Measurements from ENCODE around the gene ACSL1. TPM values are rescaled to one million over a fixed set of nuclear protein-coding genes. Genes with fewer than 3 reads are reported as not detected.

Gene ACSL1
- total RNA-seq, 1 donor from 2014 or later, result 18.0 TPM

- peaks cover 19% of the 10 kb centered on the region for H3K27me3 Mint-ChIP-seq (ENCODE audit: low read depth)
- H3K4me1 Mint-ChIP-seq, result no peaks in the 10 kb centered on the region
- H3K4me3 Mint-ChIP-seq, result no peak overlapping the region
- H3K27ac Mint-ChIP-seq, result no peak overlapping the region
- TF ChIP-seq CTCF (IDR thresholded peaks at IDR 0.05; ENCODE audit: unreplicated experiment), result no peak
- no peaks in the 10 kb centered on the region for H3K36me3 Mint-ChIP-seq
- DNase-seq (ENCODE audit: low spot score in 2 of 2, unreplicated experiment in 2 of 2), result no peak
- no peaks in the 10 kb centered on the region for H3K9me3 Mint-ChIP-seq
Measured at GRCh38 chr4:184853436-184853835, 27.7 kb upstream of the ACSL1 start.

GRCh38 chr4:184851886-184852285 lies 26.1 kb upstream of the ACSL1 start:
- no peak overlapping the region for H3K27ac Mint-ChIP-seq
- H3K4me1 Mint-ChIP-seq, result no peaks in the 10 kb centered on the region
- H3K36me3 Mint-ChIP-seq, result no peaks in the 10 kb centered on the region
- no peak for DNase-seq (ENCODE audit: low spot score in 2 of 2, unreplicated experiment in 2 of 2)
- no peak for TF ChIP-seq CTCF (IDR thresholded peaks at IDR 0.05; ENCODE audit: unreplicated experiment)
- no peaks in the 10 kb centered on the region for H3K9me3 Mint-ChIP-seq
- peaks cover 22% of the 10 kb centered on the region for H3K27me3 Mint-ChIP-seq (ENCODE audit: low read depth)
- H3K4me3 Mint-ChIP-seq, result no peak overlapping the region

- Mint-ChIP-seq H3K27me3 (ENCODE audit: low read depth) (peaks cover 25% of the 10 kb centered on the region), H3K4me1 (no peaks in the 10 kb centered on the region), H3K36me3 (no peaks in the 10 kb centered on the region), H3K9me3 (no peaks in the 10 kb centered on the region), H3K4me3 (no peak overlapping the region), H3K27ac (no peak overlapping the region)
- TF ChIP-seq CTCF (IDR thresholded peaks at IDR 0.05; ENCODE audit: unreplicated experiment), result no peak
- DNase-seq (ENCODE audit: low spot score in 2 of 2, unreplicated experiment in 2 of 2), result no peak
Measured at GRCh38 chr4:184851200-184851541, 25.4 kb upstream of the ACSL1 start.

GRCh38 chr4:184850431-184851199 lies 24.8 kb upstream of the ACSL1 start:
- no peak overlapping the region for H3K27ac Mint-ChIP-seq
- no peak for DNase-seq (ENCODE audit: low spot score in 2 of 2, unreplicated experiment in 2 of 2)
- H3K36me3 Mint-ChIP-seq, result no peaks in the 10 kb centered on the region

GRCh38 chr4:184850018-184850417 lies 24.2 kb upstream of the ACSL1 start:
- peaks cover 2% of the 10 kb centered on the region for H3K4me1 Mint-ChIP-seq
- H3K36me3 Mint-ChIP-seq, result no peaks in the 10 kb centered on the region
- no peak overlapping the region for H3K4me3 Mint-ChIP-seq
- TF ChIP-seq CTCF (IDR thresholded peaks at IDR 0.05; ENCODE audit: unreplicated experiment), result no peak
- DNase-seq (ENCODE audit: low spot score in 2 of 2, unreplicated experiment in 2 of 2), result no peak
- peaks cover 26% of the 10 kb centered on the region for H3K27me3 Mint-ChIP-seq (ENCODE audit: low read depth)
- no peak overlapping the region for H3K27ac Mint-ChIP-seq
- H3K9me3 Mint-ChIP-seq, result no peaks in the 10 kb centered on the region

More at GRCh38 chr4:184850431-184851199, 24.8 kb upstream of the ACSL1 start:
- no peak for TF ChIP-seq CTCF (IDR thresholded peaks at IDR 0.05; ENCODE audit: unreplicated experiment)
- peaks cover 2% of the 10 kb centered on the region for H3K4me1 Mint-ChIP-seq
- H3K4me3 Mint-ChIP-seq, result no peak overlapping the region
- peaks cover 26% of the 10 kb centered on the region for H3K27me3 Mint-ChIP-seq (ENCODE audit: low read depth)
- H3K9me3 Mint-ChIP-seq, result no peaks in the 10 kb centered on the region

All from mesothelial cell of epicardium (in vitro differentiated cells).